ENCODE results near the gene ANTXRL. TPM values are rescaled to one million over a fixed set of nuclear protein-coding genes. Genes with fewer than 3 reads are reported as not detected.

Gene ANTXRL
- total and polyA plus RNA-seq, 10 of the 15 experiments (the other 5 are each of a cell fraction or from before 2014, with no cell fraction given), result not detected

GRCh38 chr10:46253076-46254006 lies 33.5 kb upstream of the ANTXRL start:
- Histone ChIP-seq H3K36me3 (ENCODE audit: control insufficient read depth in 2 of 2, insufficient read depth in 2 of 2, low read length in 1 of 2) (no peaks in the 10 kb centered on the region), H2AFZ (ENCODE audit: control insufficient read depth, low read depth, low read length) (no peak overlapping the region), H3K4me3 (no peak overlapping the region), H3K9ac (ENCODE audit: control insufficient read depth, insufficient read depth, low read length) (no peak overlapping the region), H3K4me1 (ENCODE audit: control insufficient read depth, insufficient read depth, low read length) (no peaks in the 10 kb centered on the region), H3K27me3 (replicated peaks in 1 of 2; ENCODE audit: control insufficient read depth in 2 of 2, insufficient read depth in 2 of 2, low read length in 1 of 2) (no peaks in the 10 kb centered on the region), H4K20me1 (ENCODE audit: control insufficient read depth, insufficient read depth) (no peaks in the 10 kb centered on the region), H3K4me2 (ENCODE audit: control insufficient read depth, insufficient read depth) (no peak overlapping the region), H3K9me3 (replicated peaks; ENCODE audit: control insufficient read depth, insufficient read depth, low read length) (no peaks in the 10 kb centered on the region), H3K79me2 (ENCODE audit: control insufficient read depth, insufficient read depth, low read length) (no peaks in the 10 kb centered on the region), H3K27ac (ENCODE audit: control insufficient read depth, insufficient read depth) (no peak overlapping the region)
- ChIA-PET CTCF (no interaction called here), RAD21 (ENCODE audit: unreplicated experiment) (no interaction called here), POLR2A (no interaction called here), SMC1A (ENCODE audit: uncharacterized antibody, unreplicated experiment) (interaction anchor here (0.6 kb wide), 1 partner anchor 1017 kb away, joined by 3 read pairs; no protein-coding TSS in a partner anchor)
- TF ChIP-seq EED (IDR thresholded peaks at IDR 0.05; ENCODE audit: low read depth), result no peak
- no peak for TF ChIP-seq ZBTB11 (CRISPR knock-in tag; IDR thresholded peaks at IDR 0.05)
- TF ChIP-seq, protein P1, sequence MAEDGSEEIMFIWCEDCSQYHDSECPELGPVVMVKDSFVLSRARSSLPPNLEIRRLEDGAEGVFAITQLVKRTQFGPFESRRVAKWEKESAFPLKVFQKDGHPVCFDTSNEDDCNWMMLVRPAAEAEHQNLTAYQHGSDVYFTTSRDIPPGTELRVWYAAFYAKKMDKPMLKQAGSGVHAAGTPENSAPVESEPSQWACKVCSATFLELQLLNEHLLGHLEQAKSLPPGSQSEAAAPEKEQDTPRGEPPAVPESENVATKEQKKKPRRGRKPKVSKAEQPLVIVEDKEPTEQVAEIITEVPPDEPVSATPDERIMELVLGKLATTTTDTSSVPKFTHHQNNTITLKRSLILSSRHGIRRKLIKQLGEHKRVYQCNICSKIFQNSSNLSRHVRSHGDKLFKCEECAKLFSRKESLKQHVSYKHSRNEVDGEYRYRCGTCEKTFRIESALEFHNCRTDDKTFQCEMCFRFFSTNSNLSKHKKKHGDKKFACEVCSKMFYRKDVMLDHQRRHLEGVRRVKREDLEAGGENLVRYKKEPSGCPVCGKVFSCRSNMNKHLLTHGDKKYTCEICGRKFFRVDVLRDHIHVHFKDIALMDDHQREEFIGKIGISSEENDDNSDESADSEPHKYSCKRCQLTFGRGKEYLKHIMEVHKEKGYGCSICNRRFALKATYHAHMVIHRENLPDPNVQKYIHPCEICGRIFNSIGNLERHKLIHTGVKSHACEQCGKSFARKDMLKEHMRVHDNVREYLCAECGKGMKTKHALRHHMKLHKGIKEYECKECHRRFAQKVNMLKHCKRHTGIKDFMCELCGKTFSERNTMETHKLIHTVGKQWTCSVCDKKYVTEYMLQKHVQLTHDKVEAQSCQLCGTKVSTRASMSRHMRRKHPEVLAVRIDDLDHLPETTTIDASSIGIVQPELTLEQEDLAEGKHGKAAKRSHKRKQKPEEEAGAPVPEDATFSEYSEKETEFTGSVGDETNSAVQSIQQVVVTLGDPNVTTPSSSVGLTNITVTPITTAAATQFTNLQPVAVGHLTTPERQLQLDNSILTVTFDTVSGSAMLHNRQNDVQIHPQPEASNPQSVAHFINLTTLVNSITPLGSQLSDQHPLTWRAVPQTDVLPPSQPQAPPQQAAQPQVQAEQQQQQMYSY (CRISPR knock-in tag; IDR thresholded peaks at IDR 0.05), result no peak
- TF ChIP-seq HCFC1 (IDR thresholded peaks at IDR 0.05; ENCODE audit: low read length), result no peak
- DNase-seq (ENCODE audit: low read depth, low spot score) (no peak), ATAC-seq (no peak), FAIRE-seq (no peak)
- intact Hi-C loops (cut with micrococcal nuclease; ENCODE audit: unreplicated experiment) (loop anchor here (10.0 kb wide), 1 partner anchor 1019 kb away; no protein-coding TSS in a partner anchor), in situ Hi-C loops (cut with MboI) (no loop called here)
- WGBS (ENCODE audit: insufficient coverage, insufficient replicate concordance, low lambda C conversion rate, missing lambda C conversion rate), result 36% methylated on average over 19 of the region's 19 CpGs
- no TSS peak for BruUV-seq (replicated peaks)
